Activated effector memory CD4-positive, alpha-beta T cell treated with anti-CD3 and anti-CD28 coated beads, Interleukin-2, amount 50 U/mL, for 16 hours (primary cell): ENCODE measurements around the gene TRPV4.

Experiments used
- DNase-seq: peaks from one replicate; pipeline ENCODE4 v3.0.0-alpha.2; 2020

Gene TRPV4

GRCh38 chr12:109760930-109761921 lies 72.0 kb downstream of the TRPV4 start:
- DNase-seq = peak; percentile 55

- peak; percentile 59 for DNase-seq
These were observed 72.9 kb downstream of the TRPV4 start for GRCh38 chr12:109760031-109760929.

- peak; percentile 28 for DNase-seq
These were observed 73.6 kb downstream of the TRPV4 start for GRCh38 chr12:109759595-109759994.

- peak; percentile 49 for DNase-seq
These were observed 74.5 kb downstream of the TRPV4 start for GRCh38 chr12:109758426-109759420.

GRCh38 chr12:109757671-109758265 lies 75.4 kb downstream of the TRPV4 start:
- peak; percentile 21 for DNase-seq

- no peak for DNase-seq
These were observed 76.7 kb downstream of the TRPV4 start for GRCh38 chr12:109756457-109756856.

- peak; percentile 9 for DNase-seq
These were observed 79.2 kb downstream of the TRPV4 start for GRCh38 chr12:109753959-109754358.

- DNase-seq = peak; percentile 19
These were observed 80.2 kb downstream of the TRPV4 start for GRCh38 chr12:109753054-109753401.

- peak; percentile 22 for DNase-seq
These were observed 80.8 kb downstream of the TRPV4 start for GRCh38 chr12:109752117-109753053.

- peak; percentile 38 for DNase-seq
These were observed 87.9 kb downstream of the TRPV4 start for GRCh38 chr12:109744986-109745942.

- peak; percentile 59 for DNase-seq
These were observed 89.2 kb downstream of the TRPV4 start for GRCh38 chr12:109744026-109744425.

- peak; percentile 37 for DNase-seq
These were observed 89.9 kb downstream of the TRPV4 start for GRCh38 chr12:109743076-109743910.

- DNase-seq = peak; percentile 39
These were observed 91.1 kb downstream of the TRPV4 start for GRCh38 chr12:109741970-109742703.

GRCh38 chr12:109741286-109741969 lies 91.8 kb downstream of the TRPV4 start:
- DNase-seq = peak; percentile 17

- peak; percentile 49 for DNase-seq
These were observed 92.4 kb downstream of the TRPV4 start for GRCh38 chr12:109740694-109741245.
